HG02970 (cell line): ENCODE measurements around the gene ADGRG2.
"Not testable (repeated sequence)": the region's sequence is repeated elsewhere in the genome, so short reads cannot be mapped to it uniquely, and the experiment has no call there.

Experiments
- ATAC-seq: cut with Tn5 transposase; IDR thresholded peaks from one replicate; pipeline ENCODE4 v1.9.1; 2021; ENCODE audit warnings: mild to moderate bottlenecking, moderate library complexity, moderate number of reproducible peaks; ENCODE audit not compliant: unreplicated experiment, low FRiP score

ADGRG2 gene

DNA sequence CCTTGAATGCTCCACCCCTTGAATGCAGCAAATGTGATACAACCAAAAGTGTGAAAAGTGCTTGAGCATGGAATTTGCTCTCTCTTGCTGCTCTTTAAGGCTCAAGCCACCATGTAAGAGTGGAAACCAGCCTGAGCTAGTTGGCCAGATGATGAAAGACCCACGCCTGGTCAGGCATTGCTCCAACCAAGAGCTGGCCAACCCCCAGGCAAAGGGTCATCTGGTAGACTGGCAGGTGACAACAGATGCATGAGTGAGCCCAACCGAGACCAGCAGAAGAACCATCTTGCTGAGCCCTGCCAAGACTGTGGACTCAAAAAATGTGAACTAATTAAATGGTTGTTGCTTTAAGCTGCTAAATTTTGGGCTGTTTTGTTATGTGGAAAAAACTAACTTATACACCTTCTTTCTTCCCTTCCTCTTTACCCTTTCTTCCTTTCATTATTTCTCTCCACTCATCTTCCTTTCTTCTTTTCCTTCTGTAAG lies 32.7 kb downstream of the ADGRG2 start:
- no peak for ATAC-seq

DNA sequence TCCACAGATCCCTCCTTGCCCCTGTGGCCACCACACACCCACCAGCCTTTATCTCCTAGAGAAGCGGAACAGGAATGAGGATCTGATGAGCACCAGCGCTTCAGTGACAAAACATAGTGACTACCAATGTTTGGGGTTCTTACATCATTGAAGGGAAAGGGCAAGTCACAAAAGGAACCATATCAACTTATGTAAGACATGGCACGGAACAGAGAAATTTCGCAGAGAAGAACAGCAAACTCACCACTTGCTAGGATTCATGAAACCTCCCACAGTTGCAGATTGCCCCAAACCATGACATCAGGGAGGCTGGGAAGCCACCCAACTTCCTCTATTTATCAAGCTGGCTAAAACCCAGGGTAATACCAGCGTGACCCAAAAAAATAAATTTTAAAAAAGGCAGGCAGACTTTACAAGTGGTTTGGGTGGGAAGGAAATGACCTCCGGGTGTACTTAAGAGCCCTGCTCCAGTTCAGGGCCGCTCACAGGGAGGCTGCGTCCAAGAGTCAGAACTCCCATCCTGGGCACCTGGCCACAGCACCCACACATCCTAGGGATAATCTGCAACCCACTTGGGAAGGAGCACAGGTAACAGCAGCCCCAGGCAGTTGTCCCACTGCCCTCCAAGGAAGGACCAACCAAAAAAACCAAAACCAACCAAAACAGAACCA lies 36.0 kb downstream of the ADGRG2 start:
- no peak for ATAC-seq

DNA sequence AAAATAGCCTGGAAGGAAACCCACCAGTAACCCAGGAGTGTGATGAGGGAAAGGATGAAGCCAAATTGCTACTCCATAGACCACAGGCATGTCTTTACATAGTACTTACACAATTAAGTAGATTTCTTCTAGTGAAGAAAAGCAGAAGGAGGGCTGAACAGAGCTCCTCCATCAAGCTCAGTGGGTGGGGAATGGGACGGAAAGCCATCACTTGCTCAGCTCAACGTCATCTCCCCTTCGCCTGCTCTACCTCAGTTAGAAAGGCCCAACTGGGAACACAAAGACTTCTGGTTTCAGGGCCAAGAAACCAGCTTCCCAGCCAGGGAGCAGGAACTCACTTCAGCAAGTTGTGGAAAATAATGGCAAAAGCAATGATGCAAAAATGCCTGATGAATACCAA lies 36.6 kb downstream of the ADGRG2 start:
- ATAC-seq, result no peak

DNA sequence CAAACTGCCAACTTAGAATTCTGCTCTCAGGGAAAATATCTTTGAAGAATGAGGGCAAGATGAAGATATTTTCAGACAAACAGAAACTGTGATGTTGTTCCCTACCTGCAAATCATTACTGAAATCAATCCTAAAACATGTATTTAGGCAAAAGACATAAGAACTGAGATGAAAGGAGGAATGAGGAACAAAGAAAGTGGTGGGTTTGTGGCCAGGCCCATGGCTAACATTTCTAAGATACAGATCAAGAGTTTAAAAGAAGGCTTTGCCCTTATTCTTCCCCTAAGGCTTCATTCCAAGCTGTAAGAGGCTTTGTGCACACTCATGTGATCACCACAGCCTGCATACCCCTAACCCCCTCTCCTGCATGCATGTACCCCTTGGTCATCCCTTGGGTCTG lies 46.5 kb downstream of the ADGRG2 start:
- no peak for ATAC-seq

DNA sequence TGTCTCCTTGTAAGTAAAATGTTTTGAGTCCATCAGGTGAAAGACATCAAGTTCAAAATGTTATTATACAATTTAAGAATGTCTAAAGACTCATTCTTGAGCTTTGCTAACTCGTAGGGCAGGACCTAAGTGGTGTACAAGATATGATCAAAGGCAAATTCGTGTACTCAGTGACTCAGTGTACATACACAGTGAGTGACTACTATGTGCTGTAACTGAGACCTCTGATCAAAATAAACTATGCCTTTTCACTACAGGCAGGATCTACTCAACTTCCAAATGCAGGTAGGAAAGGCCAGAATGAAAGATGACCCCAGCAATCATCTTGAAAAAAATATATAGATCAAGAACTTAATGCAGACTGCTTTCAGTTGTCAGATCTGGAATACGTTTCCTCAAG lies 49.9 kb downstream of the ADGRG2 start:
- ATAC-seq, result no peak

DNA sequence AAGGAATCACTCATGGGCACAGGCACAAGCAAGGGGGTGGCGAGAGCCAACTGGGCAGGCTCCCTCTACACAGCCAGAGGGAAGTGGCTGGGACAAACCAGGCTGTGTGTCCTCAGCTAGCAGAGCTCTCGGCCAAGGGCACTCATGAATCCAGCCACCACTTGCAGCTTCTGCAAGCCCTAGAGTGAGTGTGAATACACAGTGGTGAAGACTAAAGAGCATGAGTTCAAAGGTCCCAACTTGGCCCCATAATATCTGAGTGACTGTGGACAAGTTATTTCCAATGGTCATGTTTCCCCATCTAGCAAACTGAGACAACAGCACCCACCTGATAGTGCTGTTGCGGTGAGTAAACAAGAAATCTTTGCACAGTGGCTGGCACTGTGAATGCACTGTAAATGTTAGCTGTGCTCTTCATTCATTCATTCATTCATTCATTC lies 51.7 kb downstream of the ADGRG2 start:
- no peak for ATAC-seq

DNA sequence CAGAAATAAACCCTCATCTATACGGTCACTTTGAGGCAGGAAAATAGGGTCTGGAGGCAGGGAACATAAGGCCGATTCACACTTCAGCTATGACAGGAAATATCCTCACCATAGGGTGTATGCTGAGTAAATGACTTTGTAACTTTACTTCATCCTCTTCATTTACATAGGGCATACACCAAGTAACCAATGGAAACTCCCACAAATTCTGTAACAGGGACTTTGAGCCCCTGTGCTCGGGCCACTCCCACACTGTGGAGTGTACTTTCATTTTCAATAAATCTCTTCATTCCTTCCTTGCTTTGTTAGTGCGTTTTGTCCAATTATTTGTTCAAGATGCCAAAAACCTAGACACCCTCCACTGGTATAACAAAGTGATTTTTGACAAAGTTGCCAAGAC lies 55.3 kb downstream of the ADGRG2 start:
- ATAC-seq, result not testable (repeated sequence)

DNA sequence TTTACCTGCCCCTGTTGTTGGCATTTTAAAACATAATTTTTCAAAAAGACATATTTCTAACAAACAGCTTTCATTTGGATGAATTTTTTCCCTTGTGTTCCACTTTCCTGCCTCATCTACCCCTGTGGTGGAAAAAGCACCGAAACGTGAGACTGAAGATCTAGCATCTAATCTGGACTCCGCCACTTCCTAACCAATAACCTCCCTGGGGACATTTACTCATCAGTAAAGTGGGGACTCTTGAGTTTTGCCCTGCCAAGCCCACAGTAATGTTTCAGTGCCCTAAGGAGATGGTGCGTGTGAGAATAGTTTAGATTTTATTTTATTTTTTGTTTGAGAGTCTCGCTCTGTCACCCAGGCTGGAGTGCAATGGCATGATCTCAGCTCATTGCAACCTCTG lies 56.7 kb downstream of the ADGRG2 start:
- no peak for ATAC-seq

DNA sequence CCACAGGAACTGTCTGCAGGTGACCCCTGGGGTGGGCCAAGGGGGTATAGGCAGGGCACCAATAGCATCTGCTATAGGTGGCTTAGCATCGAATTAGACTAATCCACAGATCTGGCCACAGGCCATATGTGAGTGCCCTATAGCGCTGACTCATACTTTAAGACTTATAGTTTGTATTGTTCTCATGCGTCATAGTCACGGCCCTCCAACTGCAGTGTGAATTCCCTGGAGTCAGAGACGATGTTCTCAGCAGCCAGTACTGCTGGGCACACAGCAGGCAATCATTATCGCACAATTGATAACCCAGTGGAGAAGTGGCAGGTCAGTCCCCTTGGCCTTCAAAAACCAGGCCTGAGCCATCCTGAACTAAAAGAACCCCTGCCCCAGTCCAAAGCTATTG lies 58.1 kb downstream of the ADGRG2 start:
- ATAC-seq, result no peak

DNA sequence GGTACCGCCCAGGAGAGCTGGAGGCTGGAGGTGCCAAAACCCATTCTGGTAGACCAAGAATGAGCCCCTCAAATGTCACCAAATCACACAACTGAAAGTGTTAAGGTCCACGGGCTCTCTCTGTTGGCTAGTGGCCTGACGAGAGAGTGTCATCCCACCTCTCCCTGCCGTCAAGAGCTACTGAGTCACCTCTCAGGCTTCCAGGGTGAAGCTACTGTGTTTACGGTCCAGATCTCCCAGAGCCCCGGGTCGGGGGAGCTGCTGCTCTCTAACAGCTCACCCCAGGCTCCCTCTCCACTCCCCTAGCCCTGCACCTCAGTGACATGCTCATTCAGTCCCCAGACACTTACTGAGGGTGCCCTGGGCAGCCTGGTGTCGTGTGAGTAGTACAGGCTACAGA lies 59.2 kb downstream of the ADGRG2 start:
- no peak for ATAC-seq

DNA sequence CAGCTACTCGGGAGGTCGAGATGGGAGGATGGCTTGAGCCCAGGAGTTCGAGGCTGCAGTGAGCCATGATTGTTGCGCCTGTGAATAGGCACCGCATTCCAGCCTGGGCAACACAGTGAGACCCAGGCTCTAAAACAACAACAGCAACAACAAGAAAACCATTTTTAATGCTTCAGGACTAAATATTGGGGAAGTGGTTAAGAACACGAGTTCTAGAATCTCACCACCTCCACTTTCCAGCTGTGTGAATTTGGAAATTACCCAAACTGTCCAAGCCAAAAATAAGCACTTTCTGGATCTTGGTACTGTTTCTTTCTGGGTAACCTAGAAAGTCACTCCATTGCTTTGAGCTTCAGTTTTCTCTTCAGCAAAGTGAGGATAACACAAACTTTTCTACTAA lies 63.2 kb downstream of the ADGRG2 start:
- ATAC-seq, result no peak

DNA sequence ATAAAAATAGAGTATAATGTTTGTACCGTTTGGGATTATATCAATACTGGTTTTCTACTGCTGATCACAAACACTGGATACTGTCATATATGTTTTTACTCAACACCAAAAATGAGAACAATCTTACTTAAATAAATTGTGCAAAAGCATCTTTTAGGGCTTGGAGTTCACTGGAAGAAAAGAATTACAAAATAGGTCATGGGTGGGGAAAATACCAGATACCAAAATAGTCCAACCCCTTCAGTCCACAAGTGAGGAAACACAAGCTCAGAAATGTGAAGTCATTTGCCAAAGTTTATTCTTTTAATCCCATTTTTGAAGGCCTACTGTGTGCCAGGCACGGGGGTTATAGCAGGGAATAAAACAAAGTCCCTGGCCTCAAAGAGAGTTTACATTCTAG lies 64.4 kb downstream of the ADGRG2 start:
- no peak for ATAC-seq

DNA sequence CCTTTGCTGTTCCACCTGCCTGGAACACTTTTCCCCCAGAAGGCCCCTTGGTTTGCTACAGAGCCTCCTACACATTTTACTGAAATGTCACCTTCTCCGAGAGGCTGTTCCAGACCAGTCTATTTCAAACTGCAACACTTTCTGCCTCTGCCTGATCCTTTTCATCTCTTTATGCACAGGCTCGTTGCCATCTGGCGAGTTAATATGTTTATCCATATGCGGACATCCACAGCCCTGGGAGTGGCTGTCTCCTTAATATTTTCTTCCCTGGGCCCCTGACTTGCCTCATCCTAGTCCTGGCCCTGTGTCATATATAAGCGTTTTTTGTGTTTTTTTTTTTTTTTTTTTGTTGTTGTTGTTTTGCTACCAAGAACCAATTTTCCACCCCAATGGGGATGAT lies 73.2 kb downstream of the ADGRG2 start:
- ATAC-seq, result no peak

DNA sequence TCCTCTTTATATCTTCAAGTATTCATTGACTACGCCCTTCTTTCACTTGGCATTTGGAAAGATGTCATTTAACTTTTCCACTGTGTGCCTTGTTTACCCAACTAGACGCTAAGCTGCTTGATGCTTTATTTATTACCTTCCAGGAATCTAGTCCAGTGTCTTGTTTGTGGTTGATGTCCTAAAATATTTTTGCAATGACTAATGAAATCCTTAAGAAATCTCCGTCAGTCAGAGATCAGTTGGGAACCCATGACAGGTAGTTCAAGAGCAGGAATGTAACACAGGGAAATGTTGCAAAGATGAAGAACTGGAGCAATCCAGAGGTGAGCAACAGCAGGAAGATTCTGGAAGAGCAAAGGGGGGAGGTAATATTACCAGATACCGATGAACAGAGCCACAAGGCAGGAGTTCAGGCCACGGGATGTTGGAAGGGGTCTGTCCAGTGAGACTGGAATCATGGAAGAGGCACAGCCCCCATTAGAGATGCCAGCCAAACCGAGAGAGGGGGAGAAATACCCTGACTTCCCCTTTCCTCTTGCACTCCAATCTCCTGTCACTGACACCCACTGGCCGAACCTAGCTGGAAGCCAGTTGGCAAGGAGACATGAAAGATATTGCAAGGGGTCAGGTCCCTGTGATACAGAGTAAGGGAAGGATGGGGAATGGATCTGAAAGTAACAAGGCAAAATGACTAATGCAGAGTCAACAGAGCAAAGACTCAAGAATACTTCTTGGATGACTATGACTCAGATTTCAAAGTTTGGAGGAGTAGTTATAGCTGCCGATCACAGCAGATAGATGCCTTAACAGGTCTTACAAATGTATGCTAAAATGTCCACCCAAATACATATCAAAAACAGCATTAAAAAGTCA lies 75.7 kb downstream of the ADGRG2 start:
- no peak for ATAC-seq

DNA sequence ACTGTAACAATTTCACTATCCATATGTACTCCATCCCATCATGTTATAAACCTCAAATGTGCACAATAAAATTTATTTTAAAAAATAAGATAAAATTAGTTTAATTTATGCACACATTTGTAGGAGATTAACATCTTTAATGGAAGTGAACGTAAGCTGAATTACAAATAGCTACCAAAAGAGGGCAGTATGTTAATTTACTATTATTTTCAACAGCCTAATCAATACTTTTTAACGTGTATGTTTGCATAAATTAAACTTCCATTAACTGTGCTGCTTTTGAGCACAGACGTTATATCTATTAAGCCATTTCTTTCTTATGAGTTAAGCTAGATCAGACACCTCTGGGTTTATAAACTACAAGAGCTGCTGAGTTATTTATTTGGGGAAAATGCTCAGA lies 81.9 kb downstream of the ADGRG2 start:
- no peak for ATAC-seq

DNA sequence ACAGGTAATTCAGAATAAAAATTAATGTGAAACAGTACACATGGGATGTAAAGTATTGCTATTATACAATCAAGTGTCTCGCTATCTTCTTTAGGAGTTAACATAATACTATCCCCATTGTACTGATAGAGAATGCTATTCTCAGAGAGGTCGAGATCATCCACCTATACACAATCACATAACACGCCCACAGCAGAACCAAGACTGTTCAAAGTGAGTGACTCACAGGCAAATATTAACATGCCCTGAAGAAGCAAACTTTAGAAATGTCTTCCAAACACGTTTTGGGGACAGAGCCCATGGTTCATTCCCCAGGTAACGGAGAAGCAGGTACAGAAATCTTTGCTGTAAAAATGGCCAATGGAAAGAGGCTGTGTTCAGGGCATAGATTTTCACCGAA lies 88.2 kb downstream of the ADGRG2 start:
- no peak for ATAC-seq

DNA sequence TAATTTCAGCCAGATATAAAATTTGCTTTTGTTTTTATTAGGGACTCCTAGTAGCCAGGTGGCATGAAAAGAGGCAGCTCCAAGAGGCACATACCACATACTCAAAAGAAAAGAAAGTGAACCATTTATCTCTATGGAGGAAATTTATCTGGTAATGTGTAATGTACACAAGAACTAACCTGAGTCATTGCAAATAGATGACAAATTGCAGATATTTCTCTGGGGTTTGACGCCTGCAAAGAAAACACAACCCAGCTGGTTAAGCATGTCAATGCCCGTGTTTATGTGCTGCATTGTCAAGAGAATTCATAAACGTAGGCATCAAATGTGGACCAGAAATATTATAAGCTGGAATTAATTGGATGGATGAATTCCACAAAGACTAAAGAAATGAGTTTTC lies 91.5 kb downstream of the ADGRG2 start:
- no peak for ATAC-seq

DNA sequence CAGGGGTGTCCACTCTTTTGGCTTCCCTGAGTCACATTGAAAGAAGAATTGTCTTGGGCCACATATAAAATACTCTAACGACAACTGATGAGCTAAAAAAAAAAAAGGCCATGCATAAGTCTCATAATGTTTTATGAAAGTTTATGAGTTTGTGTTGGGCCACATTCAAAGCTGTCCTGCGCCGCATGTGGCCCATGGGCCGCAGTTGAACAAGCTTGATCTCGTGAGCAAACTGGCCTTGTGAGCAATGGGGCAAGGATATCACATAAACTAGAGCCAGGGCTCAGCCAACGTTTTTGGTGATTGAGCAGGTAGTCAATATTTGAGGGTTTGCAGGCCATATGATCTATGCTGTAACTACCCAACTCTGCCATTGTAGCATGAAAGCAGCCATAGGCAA lies 93.7 kb downstream of the ADGRG2 start:
- no peak for ATAC-seq

DNA sequence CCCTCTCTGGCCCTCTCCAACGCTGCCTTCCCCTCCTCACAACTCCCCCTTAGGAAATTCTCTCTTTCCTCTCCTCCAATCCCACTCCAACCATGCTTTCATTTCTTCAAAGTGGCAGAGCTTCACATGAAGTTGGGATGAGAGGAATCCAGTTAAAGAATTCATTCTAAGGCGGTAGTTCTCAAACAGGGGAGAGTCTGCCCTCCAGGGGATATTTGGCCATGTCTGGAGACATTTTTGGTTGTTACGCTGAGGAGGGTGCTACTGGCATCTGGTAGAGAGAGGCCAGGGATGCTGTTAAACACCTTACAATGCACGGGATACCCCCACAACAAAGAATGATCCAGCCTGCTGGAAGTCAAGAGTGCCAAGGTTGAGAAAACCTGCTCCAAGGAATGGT lies 97.9 kb downstream of the ADGRG2 start:
- ATAC-seq, result no peak

DNA sequence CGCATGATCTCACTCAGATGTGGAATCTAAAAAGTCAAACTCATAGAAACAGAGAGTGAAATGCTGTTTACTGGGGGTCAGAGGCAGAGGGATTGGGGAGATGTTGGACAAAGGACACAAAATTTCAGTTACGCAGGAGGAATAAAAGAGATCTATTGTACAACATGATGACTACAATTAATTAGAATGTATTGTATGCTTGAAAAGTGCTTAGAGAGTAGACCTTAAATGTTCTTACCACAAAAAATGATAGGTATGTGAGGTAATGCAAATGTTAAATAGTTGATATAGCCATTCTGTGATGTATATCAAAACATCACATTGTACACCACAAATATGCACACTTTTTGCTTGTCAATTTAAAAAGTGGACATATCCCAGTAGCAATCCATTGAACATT lies 102.3 kb downstream of the ADGRG2 start:
- ATAC-seq, result no peak

DNA sequence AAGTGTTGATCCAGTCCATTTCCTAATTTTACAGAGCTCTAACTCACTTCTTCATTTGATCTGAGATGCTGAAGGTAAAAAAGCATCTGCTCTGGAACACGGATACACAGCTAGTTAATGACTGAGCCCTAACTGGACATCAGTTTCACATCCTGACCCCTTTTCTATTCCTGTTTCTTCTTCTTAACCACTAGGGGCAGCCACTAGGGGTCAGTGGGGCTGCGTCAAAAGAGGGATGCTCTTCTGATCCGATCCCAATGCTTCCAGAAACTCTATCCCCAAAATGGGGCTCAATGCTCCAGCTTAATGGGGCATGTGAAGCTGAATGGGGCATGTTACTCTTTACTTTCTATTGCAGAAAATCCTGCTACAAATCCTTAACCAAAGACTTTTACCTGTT lies 105.0 kb downstream of the ADGRG2 start:
- no peak for ATAC-seq

DNA sequence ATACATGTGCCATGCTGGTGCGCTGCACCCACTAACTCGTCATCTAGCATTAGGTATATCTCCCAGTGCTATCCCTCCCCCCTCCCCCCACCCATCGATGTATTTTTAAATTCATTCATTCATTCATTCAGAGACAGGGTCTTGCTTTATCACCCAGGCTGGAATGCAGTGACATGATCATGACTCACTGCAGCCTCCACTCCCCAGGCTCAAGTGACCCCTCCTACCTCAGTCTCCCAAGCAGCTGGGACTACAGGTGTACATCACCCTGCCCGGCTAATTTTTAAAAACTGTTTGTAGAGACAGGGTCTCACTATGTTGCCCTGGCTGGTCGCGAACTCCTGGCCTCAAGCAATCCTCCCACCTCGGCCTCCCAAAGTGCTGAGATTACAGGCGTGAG lies 105.7 kb downstream of the ADGRG2 start:
- not testable (repeated sequence) for ATAC-seq
